GM20431 (cell line): ENCODE results near the gene LYST.
"Not testable (repeated sequence)": the region's sequence is repeated elsewhere in the genome, so short reads cannot be mapped to it uniquely, and the experiment has no call there.

Experiments used
- in situ Hi-C: fragments of 300-500 bp; cut with MseI, MboI; formaldehyde crosslinking; loops from one replicate; pipeline ENCODE4 v1.15.0; 2020; ENCODE audit warnings: low sequenced_read_pairs; ENCODE audit not compliant: unreplicated experiment

The LYST gene

DNA sequence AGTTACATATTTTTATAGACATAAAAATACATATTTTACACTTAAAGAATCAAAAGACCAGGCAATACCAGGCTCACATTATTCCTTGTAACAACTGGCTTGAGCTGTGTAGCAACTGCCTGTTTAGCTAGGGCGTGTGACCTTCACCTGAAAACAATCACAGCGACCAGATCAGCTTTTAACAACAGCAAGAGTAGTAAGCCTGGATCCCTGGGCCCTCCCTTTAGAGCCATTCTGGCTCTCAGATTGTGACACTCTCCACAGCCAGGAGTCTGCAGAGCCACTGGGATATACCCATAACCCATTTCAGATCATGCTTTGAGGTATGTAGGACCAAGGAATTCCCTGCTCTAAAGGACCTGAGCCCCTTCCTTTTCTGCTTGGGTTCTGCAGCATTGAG lies 187.7 kb downstream of the LYST start:
- in situ Hi-C loops = no loop called here

DNA sequence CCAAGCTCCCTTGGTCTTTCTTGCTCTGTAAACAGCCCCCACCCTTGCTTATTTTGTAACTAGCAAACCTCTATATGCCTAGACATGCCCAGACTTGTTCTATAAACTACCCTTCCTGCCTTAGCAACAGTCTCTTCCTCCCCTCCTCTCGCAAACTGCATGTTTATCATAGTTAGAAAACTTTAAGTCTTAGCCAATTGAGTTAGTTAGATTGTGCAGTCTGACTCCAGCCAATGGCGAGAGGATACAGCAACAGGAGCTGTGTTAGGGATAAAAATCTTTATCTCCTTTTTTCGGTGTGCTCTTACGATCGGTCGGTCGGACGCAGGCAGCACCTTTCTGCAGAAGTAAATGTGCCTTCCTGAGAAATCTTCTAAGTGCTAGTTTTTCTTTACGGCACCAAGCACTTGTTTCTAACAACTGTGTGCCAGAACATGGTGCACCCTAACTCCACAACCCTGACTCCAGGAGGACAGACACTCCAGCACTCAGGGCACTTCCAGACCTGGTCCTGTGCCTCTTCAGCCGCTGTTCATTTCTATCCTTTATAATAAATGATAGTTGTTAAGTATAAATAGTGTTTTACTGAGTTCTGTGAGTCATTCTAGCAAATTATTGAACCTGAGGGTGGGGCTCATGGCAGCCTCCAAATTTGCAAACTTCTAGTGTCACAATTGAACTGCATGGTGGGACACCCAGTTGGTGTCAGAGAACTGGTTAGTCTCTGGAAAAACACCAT lies 191.4 kb downstream of the LYST start:
- in situ Hi-C loops = no loop called here

DNA sequence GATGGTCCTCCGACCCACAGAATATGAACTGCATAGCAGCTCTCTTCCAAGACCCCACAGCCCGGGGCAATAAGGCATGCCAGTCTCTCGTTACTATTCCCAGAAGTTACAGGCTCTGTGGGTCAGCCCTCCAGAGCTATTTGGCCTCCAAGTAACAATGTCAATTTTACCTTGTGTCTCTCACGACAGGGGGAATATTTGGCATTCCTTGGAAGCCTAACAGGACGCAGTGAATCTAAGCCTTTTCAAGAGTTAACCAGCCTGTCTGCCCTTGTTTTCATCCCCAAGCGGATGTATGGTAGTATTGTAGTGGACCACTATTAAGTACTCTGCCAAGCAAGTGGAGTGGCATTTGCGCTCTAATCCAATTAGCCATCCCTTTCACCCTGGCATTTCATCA lies 192.7 kb downstream of the LYST start:
- in situ Hi-C loops = no loop called here

DNA sequence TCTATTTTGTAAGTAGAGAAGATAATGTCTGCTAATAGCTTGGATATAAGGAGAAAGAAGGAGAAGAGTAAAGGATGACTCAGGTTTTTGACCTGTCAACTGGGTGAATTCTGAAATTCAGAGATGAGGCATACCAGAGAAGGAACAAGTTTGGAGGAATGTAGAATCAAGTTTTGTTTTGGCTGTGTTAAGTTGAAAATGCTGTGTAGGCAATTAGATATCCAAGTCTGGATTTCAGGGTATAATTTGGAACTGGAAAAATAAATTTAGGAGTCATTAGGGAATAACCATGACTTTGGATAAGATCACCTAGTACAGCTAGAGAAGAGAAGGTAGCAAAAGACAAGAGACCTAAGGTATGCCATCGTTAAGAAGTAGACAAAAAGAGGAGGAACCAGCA lies 194.7 kb downstream of the LYST start:
- in situ Hi-C loops = no loop called here

DNA sequence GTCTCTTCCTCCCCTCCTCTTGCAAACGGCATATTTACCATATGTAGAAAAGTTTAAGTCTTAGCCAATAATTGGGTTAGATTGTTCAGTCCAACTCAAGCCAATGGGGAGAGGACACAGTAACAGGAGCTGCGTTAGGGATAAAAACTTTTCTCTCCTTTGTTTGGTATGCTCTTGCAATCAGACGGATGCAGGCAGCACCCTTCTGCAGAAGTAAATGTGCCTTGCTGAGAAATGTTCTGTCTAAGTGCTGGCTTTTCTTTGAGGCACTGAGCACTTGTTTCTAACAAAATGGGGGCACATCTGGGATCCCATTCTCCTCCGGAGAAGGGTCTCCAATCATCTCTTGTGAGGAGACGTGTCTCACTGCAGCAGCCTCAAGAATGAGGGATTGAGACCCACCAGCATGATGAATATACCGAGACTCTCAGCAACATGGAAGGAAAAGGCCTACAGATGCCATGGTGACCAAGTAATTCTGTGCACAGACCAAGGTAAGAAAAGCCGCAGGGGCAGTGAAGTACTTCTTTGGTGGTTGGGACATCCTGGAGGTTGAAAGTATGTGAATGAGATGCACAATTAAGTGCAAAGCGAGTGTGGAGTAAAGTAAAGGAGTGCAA lies 196.4 kb downstream of the LYST start:
- in situ Hi-C loops = no loop called here

DNA sequence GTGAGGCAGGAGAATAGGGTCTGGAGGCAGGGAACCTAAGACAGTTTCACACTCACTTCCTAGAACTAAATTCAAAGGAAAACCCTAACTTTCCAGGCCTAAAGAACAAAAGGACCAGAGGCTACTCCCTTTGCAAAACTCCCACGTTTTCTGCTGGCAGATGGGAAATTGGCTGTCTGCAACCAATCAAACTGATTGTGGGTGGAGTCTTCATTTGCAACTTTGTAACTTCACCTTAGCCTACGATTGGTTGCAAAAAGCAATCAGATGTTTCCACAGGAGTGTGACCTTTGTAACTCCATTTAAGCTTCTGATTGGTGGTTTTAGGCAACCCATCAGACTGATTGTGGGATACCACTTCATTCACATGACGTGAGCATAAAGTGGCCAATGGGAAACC lies 197.4 kb downstream of the LYST start:
- in situ Hi-C loops = no loop called here

DNA sequence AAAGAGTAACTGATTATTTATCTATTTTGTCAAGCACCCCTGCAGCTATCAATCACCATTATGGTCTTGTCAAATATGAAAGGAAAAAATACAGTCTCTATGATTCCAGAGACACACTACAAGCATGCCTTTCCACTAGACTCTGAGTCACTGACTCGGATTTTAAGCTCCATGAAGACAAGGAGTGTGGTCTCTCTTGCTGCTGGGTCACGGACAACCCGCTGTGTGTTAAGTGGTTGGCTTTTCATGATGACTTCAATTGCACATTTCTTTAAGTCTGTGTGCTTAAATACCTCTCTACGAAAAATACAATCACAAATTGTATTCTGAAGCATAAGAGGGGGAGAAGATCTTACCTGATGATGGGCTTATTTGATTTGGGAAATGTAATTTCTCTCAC lies 203.1 kb downstream of the LYST start:
- in situ Hi-C loops = no loop called here

DNA sequence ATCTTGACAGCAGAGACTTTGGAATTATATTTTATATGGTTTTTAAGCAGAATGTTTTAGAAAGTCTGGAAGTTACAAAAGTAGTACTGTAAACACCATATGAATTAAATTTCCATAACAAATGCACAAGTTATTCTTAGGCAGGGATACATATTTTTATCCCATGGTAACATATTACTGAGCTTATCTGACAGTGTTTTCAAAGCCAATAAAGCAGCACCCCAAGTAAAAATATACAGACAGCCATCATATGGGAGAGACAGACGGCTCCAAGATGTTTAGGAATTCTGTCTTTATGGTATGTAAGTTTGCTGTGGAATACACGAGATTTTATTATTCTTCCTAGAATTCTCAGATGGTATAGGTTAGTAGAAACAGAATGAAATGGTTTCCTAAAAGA lies 205.1 kb downstream of the LYST start:
- in situ Hi-C loops = no loop called here

DNA sequence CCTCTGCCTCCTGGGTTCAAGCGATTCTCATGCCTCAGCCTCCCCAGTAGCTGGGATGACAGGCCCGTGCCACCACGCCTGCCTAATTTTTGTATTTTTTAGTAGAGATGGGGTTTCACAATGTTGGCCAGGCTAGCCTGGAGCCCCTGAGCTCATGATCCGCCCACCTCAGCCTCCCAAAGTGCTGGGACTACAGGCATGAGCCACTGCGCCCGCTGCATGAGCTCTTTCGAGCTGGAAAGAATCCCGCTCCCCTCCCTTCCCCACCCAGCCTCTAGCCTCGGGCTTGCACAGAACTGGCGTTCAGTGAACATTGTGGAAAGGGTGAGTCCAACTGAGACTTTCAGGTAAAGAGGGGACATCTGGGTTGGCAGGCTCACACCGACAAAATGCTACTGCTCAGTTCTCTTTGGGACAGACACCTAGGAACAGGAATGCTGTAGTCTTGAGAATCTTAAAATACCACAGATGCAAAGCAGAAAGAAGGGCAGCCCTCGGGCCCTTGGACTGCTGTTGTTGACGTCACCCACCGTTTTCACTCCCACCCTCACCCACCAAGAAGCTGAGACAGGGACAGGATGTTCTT lies 207.4 kb downstream of the LYST start:
- in situ Hi-C loops = no loop called here

DNA sequence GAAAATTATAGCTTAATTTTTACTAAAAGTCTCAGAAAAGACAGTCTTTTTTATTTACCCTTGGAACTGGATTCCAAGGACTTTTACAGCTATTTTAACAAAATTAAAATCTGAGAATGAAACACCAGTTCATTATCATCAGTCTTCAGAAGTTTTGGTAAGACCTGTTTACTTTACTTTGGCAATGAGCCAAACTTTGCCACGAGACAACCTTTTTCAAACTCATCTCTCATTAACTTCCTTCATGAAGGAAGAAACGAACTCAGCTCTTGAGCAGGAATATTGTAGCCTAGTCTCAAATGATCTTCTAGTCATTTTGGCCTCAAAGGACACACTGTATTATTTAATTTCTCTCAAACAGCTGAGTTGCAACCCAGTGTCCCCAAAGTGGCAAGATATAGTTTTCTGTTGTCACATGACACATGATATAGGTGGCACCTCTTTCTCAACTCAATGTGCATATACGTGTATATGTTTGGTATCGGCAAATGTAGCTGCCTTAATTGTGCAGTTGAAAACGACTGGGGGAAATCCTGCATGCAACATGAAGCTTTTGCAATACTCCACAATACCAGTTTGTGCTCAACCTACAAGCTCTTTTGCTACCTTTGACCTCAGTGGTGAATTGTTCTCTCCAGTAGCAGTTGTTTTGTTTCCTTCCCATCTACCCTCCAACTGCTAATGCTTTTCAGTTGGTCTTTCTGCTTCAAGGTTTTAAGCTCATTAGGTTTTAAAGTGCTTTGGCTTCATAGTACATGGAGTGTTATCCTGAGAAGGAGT lies 208.8 kb downstream of the LYST start:
- in situ Hi-C loops = no loop called here

DNA sequence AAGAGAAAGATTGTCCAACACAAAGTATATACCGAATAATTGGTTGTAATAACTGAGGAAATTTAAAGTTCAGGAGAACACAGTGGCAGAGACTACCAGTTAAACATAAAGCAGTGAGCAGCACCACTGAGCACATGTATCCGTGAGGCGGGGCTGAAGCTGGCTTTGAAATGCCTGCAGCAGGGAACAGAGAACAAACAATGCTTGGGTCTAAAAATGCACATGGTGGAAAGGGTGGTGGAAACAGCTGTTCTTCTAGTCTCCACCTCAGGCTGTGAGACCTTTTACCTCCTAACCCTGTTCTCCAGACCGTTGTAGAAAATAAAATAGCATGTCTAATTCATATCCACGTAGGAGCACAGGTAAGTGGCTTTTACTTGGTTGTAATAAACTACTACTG lies 209.4 kb downstream of the LYST start:
- in situ Hi-C loops = no loop called here

DNA sequence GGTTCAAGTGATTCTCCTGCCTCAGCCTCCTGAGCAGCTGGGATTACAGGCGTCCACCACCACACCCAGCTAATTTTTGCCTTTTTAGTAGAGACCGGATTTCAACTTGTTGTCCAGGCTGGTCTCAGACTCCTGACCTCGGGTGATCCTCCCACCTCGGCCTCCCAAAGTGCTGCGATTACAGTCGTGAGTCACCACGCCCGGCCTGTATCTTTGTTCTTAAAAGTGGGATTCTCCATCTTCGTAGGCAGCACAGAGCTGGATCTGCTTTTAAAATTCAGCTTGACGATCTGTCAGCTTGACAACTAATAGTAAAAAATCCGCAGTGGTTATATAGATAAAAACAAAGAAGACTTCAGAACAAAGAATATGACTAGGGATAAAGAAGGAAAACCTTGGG lies 214.3 kb downstream of the LYST start:
- in situ Hi-C loops = no loop called here

DNA sequence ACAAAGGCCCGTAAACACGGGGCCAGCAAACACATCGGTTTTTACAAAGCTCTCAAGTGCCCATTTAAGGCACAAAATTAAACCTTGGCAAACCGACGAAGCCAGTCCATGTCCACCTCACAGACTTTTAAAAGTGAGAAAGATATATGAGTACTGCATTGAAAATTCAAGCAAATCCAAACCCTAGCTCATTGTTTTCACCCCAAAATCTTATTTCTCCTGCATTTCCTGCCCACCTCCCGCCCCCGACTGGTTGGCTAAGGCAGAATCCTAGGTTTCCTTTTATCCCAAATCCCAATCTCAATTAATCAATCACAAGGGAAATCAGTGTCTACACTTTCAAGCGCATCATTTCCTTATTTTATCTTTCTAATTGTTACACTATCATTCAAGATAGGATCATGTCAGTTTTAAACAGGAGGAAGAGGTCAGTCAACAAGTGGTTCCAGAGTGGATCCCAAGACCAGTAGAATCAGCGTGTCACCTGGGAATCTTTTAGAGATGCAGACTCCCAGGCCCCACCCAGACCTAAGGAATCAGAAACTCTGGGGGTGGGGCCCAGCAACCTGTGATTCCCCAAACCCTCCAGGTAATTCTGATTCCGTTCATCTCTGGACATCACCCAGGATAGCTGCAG lies 215.4 kb downstream of the LYST start:
- in situ Hi-C loops = no loop called here

DNA sequence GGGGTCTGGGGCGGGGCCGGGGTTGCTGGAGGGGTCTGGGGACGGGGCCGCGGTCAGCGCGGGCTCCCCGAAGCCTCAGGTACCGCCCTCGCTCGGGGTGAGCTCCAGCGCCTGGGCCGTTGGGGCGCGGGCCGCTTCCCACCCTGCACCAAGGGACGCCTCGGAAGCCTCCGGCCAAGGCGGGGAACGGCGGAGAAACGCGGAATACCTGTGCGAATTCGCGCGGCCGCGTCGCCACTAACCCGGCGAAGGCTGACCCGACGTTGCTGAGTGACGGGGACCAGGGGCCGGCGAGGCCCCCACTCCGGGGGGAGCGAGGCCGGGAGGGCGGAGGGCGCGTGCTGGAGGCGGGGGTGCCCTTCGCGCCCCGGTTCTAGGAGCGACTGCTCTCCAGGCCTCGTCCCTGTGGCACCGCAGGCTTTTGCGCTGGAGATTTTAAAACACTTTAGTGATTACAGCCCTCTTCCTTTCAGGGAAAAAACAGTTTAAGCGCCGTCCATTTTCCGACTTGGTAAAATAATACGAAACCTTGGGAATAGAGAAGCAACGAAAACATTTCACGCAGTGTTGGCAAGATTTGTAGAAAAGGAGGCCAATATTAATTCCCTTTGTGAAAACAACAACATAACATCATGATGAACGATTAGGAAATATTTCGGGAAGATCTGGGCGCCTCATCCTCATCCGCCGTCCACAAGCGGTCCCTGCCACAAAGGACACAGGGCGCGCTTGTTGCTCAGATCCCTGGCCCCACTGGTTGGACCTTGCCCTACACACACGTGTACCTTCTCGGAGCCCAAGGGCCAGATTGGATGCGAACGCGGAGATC lies 216.2 kb downstream of the LYST start:
- in situ Hi-C loops = no loop called here

DNA sequence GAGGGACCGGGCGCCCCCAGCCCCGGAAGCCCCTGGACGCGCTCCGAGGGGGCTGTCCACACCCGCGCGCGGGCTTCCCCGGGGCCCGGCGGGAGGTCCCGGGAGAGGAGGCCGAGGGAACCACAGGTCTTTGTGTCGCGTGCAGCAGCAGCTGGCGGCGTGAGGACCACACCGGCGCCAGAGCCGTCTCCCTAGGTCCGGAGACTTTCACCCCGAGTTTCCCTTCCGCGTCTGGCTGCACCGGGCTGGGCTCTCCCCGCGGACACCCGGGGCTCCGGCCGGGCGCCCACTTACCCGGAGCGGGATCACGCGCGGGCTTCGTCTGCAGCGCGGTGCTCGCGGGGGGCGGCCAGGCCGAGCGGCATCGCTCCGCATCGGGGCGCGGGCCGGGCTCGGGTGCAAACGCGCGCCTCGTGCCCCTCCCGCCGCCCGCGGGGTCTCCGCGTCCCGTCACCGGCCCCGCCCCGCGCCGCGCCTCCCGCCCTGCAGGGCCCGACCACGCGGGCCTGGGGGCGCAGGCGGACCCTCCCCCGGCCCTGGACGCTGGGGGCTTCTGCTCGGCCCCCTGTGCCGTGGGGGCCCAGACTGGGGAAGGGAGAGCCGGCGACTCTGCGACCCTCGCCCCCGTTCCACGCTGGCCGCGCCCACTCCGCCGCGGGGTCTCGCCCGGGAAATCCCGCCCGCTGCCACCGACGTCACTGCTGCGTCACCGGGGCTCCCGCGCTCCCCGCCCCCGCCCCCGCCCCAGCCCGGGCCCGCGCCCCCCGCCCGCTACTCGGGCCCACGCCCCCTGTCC lies 217.1 kb downstream of the LYST start, which contains the start of gene GNG4:
Gene GNG4, minus strand, starts transcription at position 417 of the 796 bp plus-strand sequence. CDS start 65,946 bp downstream, outside the sequence.
- in situ Hi-C loops = no loop called here

DNA sequence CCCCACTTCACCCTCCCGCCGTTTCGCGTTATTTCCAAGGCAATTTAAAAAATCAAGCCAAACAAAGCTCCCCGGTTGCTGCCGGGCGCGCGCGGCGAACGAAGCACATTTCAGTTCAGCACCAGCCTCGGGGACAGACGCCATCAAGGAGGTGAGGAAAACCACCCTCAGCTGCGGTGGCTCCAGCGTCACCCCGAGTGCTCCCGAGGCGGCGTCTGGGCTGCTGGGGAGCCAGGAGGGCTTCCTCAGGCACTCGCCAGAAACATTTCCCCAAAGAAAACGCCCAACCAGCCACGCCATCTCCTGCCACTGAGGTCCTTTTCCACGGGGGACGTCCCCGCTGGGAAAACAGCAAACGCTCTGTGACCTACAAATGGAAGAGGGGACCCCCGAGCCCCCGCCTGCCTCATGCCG lies 217.7 kb downstream of the LYST start:
- in situ Hi-C loops = no loop called here

DNA sequence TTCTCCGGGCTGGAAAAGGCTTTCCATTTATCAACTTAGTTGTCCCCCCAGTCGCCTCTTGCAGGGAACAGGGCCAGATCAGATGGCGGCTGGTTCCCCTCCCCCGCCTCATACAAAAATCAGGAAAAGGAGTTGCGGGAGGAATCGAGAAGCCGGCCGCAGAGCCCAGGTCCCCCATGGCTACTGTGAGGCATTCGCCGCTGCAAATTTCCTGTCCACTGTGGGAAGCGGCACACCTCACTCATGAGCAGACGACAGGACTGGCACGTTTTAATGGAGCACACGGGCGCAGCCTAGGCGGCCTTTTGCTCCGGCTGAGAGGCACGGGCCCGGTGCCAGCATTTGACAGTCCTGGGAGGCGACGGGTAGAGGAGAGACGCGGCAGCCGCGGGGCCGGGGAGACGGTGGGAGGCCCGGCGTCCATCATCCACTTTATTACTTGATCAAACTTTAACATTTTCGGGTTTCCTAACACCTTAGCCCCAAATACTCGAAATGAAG lies 218.2 kb downstream of the LYST start:
- in situ Hi-C loops = no loop called here

DNA sequence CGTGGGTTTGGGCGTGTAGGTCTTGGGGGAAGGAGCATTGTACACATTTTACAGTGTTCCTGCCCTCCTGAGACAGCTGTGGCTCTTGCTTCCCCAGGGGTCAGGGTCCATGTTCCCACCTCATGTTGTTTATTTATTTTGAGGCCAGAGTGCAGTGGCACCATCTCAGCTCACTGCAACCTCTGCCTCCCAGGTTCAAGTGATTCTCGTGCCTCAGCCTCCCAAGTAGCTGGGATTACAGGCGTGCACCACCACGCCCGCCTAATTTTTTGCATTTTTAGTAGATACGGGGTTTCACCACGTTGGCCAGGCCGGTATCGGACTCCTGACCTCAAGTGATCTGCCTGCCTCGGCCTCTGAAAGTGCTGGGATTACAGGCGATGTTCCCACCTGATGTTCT lies 219.2 kb downstream of the LYST start:
- in situ Hi-C loops = not testable (repeated sequence)

DNA sequence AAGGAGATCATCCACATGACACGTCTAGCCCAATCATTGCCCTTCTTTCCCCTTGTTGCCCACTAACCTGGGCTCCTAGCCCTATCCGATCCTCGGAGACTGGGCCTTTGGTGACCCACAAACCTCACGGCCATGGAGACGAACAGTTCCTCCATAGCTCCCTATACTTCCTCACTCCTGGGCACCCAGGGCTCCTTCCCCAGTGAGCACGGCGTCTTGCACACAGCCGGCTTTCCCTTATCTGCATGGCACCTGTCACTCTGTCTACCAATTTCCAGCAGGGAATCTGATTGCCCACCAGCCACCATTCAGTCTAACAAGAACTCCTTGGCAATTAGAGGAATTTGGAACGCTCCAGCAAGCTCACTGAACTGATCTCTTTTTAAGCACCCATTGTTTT lies 220.2 kb downstream of the LYST start:
- in situ Hi-C loops = no loop called here
